Breast epithelium (tissue), 4 donors: ENCODE measurements around the gene ROCK2. TPM values are rescaled to one million over a fixed set of nuclear protein-coding genes. Genes with fewer than 3 reads are reported as not detected.

Source experiments
- DNase-seq, 2 donors: peaks; one replicate each; pipeline ENCODE4 v3.0.0-alpha.2; 2019; ENCODE audit warnings: low spot score in 2 of 2
- H3K27ac ChIP-seq, 2 donors: fragments of 200-600 bp; sonication (generic) in 1 of 2; one replicate each; pipeline ENCODE4 v1.5.1; 2016 to 2019; ENCODE audit warnings: mild to moderate bottlenecking in 1 of 2
- H3K27me3 ChIP-seq, 2 donors: fragments of 200-600 bp; sonication (generic) in 1 of 2; one replicate each; pipeline versions ENCODE4 v1.5.1 to v1.6.0; 2017 to 2019; ENCODE audit warnings: control low read depth in 1 of 2, mild to moderate bottlenecking in 1 of 2
- H3K36me3 ChIP-seq: fragments of 200-600 bp; one replicate; pipeline ENCODE4 v1.5.1; 2019
- H3K4me1 ChIP-seq, 2 donors: fragments of 200-600 bp; sonication (generic); one replicate each; pipeline ENCODE4 v1.5.1; 2016 to 2019; ENCODE audit warnings: control low read depth in 1 of 2
- H3K4me3 ChIP-seq, 3 donors: fragments of 200-600 bp; sonication (generic); 1 replicate in 2 of 3; 2 replicates in 1 of 3; pipeline ENCODE4 v1.5.1; 2016 to 2019; ENCODE audit warnings: mild to moderate bottlenecking in 3 of 3, moderate library complexity in 2 of 3
- H3K9me3 ChIP-seq, 2 donors: fragments of 200-600 bp; sonication (generic) in 1 of 2; one replicate each; pipeline ENCODE4 v1.5.1; 2016 to 2019; ENCODE audit warnings: control low read depth in 1 of 2
- POLR2A ChIP-seq: fragments of 450-650 bp; IDR thresholded peaks from one replicate; pipeline ENCODE4 v1.6.1; 2016; ENCODE audit warnings: antibody characterized with exemption, mild to moderate bottlenecking, moderate library complexity
- POLR2AphosphoS5 ChIP-seq, 3 donors: sonication (generic); formaldehyde crosslinking; IDR thresholded peaks; one replicate each; pipeline ENCODE4 v1.6.1; 2017; ENCODE audit warnings: antibody characterized with exemption in 3 of 3
- intact Hi-C: fragments of 100-400 bp; cut with DNase I; formaldehyde crosslinking; loops from one replicate; pipeline ENCODE4 v1.15.1; 2023; ENCODE audit warnings: low total_unique reads
- total RNA-seq, 3 donors: library from RNA; depleted of rRNA; stranded (reverse); fragments of >200 nt; gene quantifications; one replicate each; pipeline ENCODE4 v1.1.0, GENCODE V29; 2016
- TF ChIP-seq, protein P1 (sequence below), 3 donors: fragments of 450-650 bp; IDR thresholded peaks; one replicate each; pipeline ENCODE4 v1.5.1; 2016 to 2017; ENCODE audit warnings: antibody characterized with exemption in 3 of 3, mild to moderate bottlenecking in 3 of 3, moderate library complexity in 3 of 3

Gene ROCK2
- total RNA-seq, 3 donors from 2014 or later = 87.1 to 181 (median 103) TPM

- Histone ChIP-seq H3K27ac (peak overlapping the region in 1 of 2 donors; percentile 41), H3K4me3 (no peak overlapping the region), H3K9me3 (no peaks in the 10 kb centered on the region), H3K4me1 (no peaks in the 10 kb centered on the region), H3K27me3 (no peaks in the 10 kb centered on the region), H3K36me3 (no peaks in the 10 kb centered on the region)
- no peak for DNase-seq
- intact Hi-C loops = no loop called here
- TF ChIP-seq, protein P1, sequence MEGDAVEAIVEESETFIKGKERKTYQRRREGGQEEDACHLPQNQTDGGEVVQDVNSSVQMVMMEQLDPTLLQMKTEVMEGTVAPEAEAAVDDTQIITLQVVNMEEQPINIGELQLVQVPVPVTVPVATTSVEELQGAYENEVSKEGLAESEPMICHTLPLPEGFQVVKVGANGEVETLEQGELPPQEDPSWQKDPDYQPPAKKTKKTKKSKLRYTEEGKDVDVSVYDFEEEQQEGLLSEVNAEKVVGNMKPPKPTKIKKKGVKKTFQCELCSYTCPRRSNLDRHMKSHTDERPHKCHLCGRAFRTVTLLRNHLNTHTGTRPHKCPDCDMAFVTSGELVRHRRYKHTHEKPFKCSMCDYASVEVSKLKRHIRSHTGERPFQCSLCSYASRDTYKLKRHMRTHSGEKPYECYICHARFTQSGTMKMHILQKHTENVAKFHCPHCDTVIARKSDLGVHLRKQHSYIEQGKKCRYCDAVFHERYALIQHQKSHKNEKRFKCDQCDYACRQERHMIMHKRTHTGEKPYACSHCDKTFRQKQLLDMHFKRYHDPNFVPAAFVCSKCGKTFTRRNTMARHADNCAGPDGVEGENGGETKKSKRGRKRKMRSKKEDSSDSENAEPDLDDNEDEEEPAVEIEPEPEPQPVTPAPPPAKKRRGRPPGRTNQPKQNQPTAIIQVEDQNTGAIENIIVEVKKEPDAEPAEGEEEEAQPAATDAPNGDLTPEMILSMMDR (IDR thresholded peaks at IDR 0.05) = no peak
- no peak for TF ChIP-seq POLR2AphosphoS5 (IDR thresholded peaks at IDR 0.05)
Measured at GRCh38 chr2:11145350-11145749, 199.1 kb downstream of the ROCK2 start.

DNA sequence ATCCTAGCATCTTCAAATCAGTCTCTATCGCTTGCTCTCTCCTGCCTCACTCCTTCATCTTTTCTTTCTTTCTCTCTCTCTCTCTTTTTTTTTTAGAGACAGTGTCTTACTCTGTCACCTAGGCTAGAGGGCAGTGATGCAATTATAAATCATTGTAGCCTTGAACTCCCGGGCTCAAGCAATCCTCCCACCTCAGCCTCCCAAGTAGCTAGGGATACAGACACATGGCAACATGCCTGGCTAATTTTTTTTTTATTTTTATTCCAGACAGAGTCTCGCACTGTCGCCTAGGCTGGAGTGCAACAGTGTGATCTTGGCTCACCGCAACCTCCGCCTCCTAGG, 199.7 kb downstream of the ROCK2 start:
- H3K9me3 ChIP-seq = no peaks in the 10 kb centered on the region
- intact Hi-C loops = no loop called here
- DNase-seq = no peak
- H3K4me3 ChIP-seq = no peak overlapping the region
- no peaks in the 10 kb centered on the region for H3K27me3 ChIP-seq
- no peak for TF ChIP-seq POLR2A
- TF ChIP-seq, protein P1 (IDR thresholded peaks at IDR 0.05) = no peak
- TF ChIP-seq POLR2AphosphoS5 (IDR thresholded peaks at IDR 0.05) = no peak
- peak overlapping the region in 1 of 2 donors; percentile 41 for H3K27ac ChIP-seq
- no peaks in the 10 kb centered on the region for H3K4me1 ChIP-seq
- no peaks in the 10 kb centered on the region for H3K36me3 ChIP-seq

GRCh38 chr2:11144077-11144737, 200.2 kb downstream of the ROCK2 start:
- Histone ChIP-seq H3K36me3 (no peaks in the 10 kb centered on the region), H3K4me3 (no peak overlapping the region), H3K27ac (no peak overlapping the region), H3K4me1 (no peaks in the 10 kb centered on the region), H3K27me3 (no peaks in the 10 kb centered on the region), H3K9me3 (no peaks in the 10 kb centered on the region)
- no peak for DNase-seq
- TF ChIP-seq POLR2A = no peak
- no peak for TF ChIP-seq POLR2AphosphoS5 (IDR thresholded peaks at IDR 0.05)
- TF ChIP-seq, protein P1 (IDR thresholded peaks at IDR 0.05) = no peak
- intact Hi-C loops = no loop called here

- no peak for TF ChIP-seq POLR2AphosphoS5 (IDR thresholded peaks at IDR 0.05)
- TF ChIP-seq, protein P1 (IDR thresholded peaks at IDR 0.05) = no peak
- intact Hi-C loops = no loop called here
- H3K9me3 ChIP-seq = no peaks in the 10 kb centered on the region
- H3K27ac ChIP-seq = no peak overlapping the region
- no peaks in the 10 kb centered on the region for H3K27me3 ChIP-seq
- H3K4me1 ChIP-seq = no peaks in the 10 kb centered on the region
- H3K4me3 ChIP-seq = no peak overlapping the region
- no peak for DNase-seq
- no peaks in the 10 kb centered on the region for H3K36me3 ChIP-seq
Measured at GRCh38 chr2:11142987-11143386, 201.4 kb downstream of the ROCK2 start.

- H3K36me3 ChIP-seq = no peaks in the 10 kb centered on the region
- TF ChIP-seq POLR2A = no peak
- TF ChIP-seq POLR2AphosphoS5 (IDR thresholded peaks at IDR 0.05) = no peak
- TF ChIP-seq, protein P1 (IDR thresholded peaks at IDR 0.05) = no peak
- H3K27me3 ChIP-seq = no peaks in the 10 kb centered on the region
- no peaks in the 10 kb centered on the region for H3K4me1 ChIP-seq
- no peak overlapping the region for H3K27ac ChIP-seq
- intact Hi-C loops = no loop called here
- DNase-seq = no peak
- H3K4me3 ChIP-seq = no peak overlapping the region
- H3K9me3 ChIP-seq = no peaks in the 10 kb centered on the region
Measured at GRCh38 chr2:11142330-11142729, 202.1 kb downstream of the ROCK2 start.
